GM19025 (cell line): Measurements from ENCODE around the gene ARHGEF33.

Experiments used
- ATAC-seq: cut with Tn5 transposase; IDR thresholded peaks from one replicate; pipeline ENCODE4 v1.9.1; 2021; ENCODE audit warnings: mild to moderate bottlenecking, low read depth, moderate library complexity; ENCODE audit not compliant: unreplicated experiment

The ARHGEF33 gene

GRCh38 chr2:39007875-39008504 is 118.3 kb downstream of the ARHGEF33 start:
- no peak for ATAC-seq

- ATAC-seq, result no peak
Observed at GRCh38 chr2:39008665-39009064, 119.0 kb downstream of the ARHGEF33 start.

GRCh38 chr2:39013871-39014270 is 124.2 kb downstream of the ARHGEF33 start:
- no peak for ATAC-seq

GRCh38 chr2:39015424-39015823 is 125.7 kb downstream of the ARHGEF33 start:
- ATAC-seq, result no peak

GRCh38 chr2:39017334-39017733 is 127.7 kb downstream of the ARHGEF33 start:
- no peak for ATAC-seq

GRCh38 chr2:39018638-39019037 is 129.0 kb downstream of the ARHGEF33 start:
- no peak for ATAC-seq

GRCh38 chr2:39020383-39020782 is 130.7 kb downstream of the ARHGEF33 start:
- no peak for ATAC-seq

- no peak for ATAC-seq
Observed at GRCh38 chr2:39022642-39023235, 133.1 kb downstream of the ARHGEF33 start.

GRCh38 chr2:39023649-39024048 is 134.0 kb downstream of the ARHGEF33 start:
- no peak for ATAC-seq

GRCh38 chr2:39024833-39025232 is 135.2 kb downstream of the ARHGEF33 start:
- no peak for ATAC-seq
